ENCODE results near the gene EIF3L. TPM values are rescaled to one million over a fixed set of nuclear protein-coding genes. Genes with fewer than 3 reads are reported as not detected.

The EIF3L gene
- total RNA-seq, 1 donor from 2014 or later: 526 TPM

DNA sequence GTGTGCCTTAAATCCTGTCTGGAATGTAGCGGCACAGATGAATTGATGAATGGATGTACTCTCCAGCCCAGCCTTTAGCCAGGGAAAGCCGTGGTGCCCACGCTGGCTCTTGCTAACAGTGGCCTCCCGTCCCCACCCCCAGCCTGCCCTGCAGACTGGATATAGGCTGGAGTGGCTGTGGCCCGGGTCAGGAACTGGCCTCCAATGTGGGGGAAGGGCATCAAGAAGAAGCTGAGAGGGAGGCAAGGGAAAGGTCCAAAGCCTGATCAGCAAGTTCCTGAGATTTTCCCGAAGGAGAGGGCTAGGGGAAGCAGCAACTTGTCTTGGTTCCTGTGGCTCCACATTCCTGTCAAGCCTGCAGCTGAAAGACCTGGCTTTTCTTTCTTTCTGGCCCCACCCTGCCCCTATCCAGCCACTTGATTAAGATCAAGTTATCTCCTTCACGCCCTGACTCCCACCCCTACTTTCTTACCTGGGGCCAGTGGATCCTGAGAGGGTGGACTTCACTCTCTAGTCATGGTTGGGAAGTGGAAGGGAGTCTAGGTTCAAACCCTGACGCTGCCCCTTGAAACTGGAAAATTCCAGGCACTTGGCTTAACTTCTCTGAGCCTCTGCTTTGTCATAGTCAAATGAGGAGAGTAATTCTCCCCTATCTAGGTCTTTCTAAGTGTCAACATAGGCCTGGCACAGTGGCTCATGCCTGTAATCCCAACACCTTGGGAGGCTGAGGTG lies 45.9 kb downstream of the EIF3L start:
- no peak overlapping the region for H3K4me3 Mint-ChIP-seq (ENCODE audit: unreplicated experiment)
- DNase-seq: no peak
- H3K27me3 Mint-ChIP-seq (ENCODE audit: unreplicated experiment): peaks cover 9% of the 10 kb centered on the region
- no peak overlapping the region for H3K27ac Mint-ChIP-seq (ENCODE audit: unreplicated experiment)
- TF ChIP-seq, protein P1, sequence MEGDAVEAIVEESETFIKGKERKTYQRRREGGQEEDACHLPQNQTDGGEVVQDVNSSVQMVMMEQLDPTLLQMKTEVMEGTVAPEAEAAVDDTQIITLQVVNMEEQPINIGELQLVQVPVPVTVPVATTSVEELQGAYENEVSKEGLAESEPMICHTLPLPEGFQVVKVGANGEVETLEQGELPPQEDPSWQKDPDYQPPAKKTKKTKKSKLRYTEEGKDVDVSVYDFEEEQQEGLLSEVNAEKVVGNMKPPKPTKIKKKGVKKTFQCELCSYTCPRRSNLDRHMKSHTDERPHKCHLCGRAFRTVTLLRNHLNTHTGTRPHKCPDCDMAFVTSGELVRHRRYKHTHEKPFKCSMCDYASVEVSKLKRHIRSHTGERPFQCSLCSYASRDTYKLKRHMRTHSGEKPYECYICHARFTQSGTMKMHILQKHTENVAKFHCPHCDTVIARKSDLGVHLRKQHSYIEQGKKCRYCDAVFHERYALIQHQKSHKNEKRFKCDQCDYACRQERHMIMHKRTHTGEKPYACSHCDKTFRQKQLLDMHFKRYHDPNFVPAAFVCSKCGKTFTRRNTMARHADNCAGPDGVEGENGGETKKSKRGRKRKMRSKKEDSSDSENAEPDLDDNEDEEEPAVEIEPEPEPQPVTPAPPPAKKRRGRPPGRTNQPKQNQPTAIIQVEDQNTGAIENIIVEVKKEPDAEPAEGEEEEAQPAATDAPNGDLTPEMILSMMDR (IDR thresholded peaks at IDR 0.05; ENCODE audit: partially characterized antibody, unreplicated experiment): no peak
- no peaks in the 10 kb centered on the region for H3K9me3 Mint-ChIP-seq (ENCODE audit: unreplicated experiment)
- peaks cover 3% of the 10 kb centered on the region for H3K4me1 Mint-ChIP-seq (ENCODE audit: low read depth, unreplicated experiment)
- no peaks in the 10 kb centered on the region for H3K36me3 Mint-ChIP-seq (ENCODE audit: unreplicated experiment)

DNA sequence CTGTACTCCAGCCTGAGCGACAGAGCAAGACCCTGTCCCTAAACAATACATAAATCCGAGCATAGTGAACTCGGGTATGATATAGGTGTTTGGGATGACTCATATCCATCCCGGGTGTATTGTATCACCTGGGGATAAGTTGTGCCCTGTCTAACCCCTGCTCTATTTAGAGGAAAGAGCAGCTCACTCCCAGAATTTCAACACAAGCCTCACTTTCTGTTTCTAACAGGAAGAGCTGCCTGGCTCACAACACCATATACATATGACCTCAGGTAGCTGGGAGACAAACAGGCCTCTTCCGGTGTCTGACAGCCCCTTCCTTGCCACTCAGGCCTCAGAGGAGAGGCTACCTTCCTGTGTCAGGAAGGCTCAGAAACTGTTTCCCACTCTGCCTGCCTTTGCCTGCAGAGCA lies 47.0 kb downstream of the EIF3L start:
- TF ChIP-seq, protein P1 (IDR thresholded peaks at IDR 0.05; ENCODE audit: partially characterized antibody, unreplicated experiment): no peak
- DNase-seq: no peak

DNA sequence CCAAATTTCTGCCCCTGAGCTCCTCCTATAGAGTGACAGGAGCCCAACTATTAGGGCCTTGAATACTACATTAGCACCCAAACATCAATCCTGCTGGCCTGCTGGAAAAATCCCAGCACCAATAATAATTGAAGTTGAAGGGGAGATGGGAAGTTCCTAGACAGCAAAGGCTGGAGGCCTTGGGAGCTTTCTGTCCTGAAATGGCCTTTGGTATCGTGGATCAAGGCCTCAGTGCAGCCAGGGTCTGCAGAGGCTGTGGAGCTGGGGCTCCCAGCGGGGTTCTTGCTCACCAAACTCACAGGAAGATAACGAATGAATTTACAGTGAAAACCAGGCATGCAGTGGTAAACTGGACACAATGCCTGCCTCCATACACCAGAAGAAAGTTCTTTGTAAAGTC lies 47.7 kb downstream of the EIF3L start:
- Mint-ChIP-seq H3K4me3 (ENCODE audit: unreplicated experiment) (no peak overlapping the region), H3K27ac (ENCODE audit: unreplicated experiment) (no peak overlapping the region), H3K9me3 (ENCODE audit: unreplicated experiment) (no peaks in the 10 kb centered on the region), H3K4me1 (ENCODE audit: low read depth, unreplicated experiment) (peaks cover 3% of the 10 kb centered on the region), H3K36me3 (ENCODE audit: unreplicated experiment) (no peaks in the 10 kb centered on the region), H3K27me3 (ENCODE audit: unreplicated experiment) (peaks cover 7% of the 10 kb centered on the region)
- no peak for DNase-seq
- TF ChIP-seq, protein P1 (IDR thresholded peaks at IDR 0.05; ENCODE audit: partially characterized antibody, unreplicated experiment): no peak

More for the DNA sequence above, 47.0 kb downstream of the EIF3L start:
- H3K9me3 Mint-ChIP-seq (ENCODE audit: unreplicated experiment): no peaks in the 10 kb centered on the region
- H3K27ac Mint-ChIP-seq (ENCODE audit: unreplicated experiment): no peak overlapping the region
- H3K36me3 Mint-ChIP-seq (ENCODE audit: unreplicated experiment): no peaks in the 10 kb centered on the region
- H3K27me3 Mint-ChIP-seq (ENCODE audit: unreplicated experiment): peaks cover 9% of the 10 kb centered on the region
- peaks cover 3% of the 10 kb centered on the region for H3K4me1 Mint-ChIP-seq (ENCODE audit: low read depth, unreplicated experiment)
- H3K4me3 Mint-ChIP-seq (ENCODE audit: unreplicated experiment): no peak overlapping the region

DNA sequence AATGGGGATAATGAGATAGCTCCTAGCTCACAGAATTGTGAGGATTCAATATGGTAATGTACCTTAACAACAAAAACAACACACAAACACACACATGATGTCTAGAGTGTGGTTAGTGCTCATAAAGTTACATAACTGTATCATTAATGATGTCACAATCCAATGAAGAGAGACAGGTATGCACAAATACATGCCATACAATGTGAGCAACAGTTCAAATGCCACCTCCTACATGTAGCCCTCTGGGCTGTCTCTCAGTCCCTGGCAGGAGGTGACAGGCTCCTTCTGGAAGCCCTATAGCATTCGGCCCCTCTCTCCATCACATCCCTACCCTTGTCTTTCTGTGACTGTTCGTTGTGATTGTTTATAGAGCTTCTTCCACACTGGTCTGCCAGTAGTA lies 48.6 kb downstream of the EIF3L start:
- peaks cover 3% of the 10 kb centered on the region for H3K4me1 Mint-ChIP-seq (ENCODE audit: low read depth, unreplicated experiment)
- TF ChIP-seq, protein P1 (IDR thresholded peaks at IDR 0.05; ENCODE audit: partially characterized antibody, unreplicated experiment): no peak
- H3K36me3 Mint-ChIP-seq (ENCODE audit: unreplicated experiment): no peaks in the 10 kb centered on the region
- no peaks in the 10 kb centered on the region for H3K9me3 Mint-ChIP-seq (ENCODE audit: unreplicated experiment)
- peaks cover 6% of the 10 kb centered on the region for H3K27me3 Mint-ChIP-seq (ENCODE audit: unreplicated experiment)
- no peak overlapping the region for H3K4me3 Mint-ChIP-seq (ENCODE audit: unreplicated experiment)
- no peak overlapping the region for H3K27ac Mint-ChIP-seq (ENCODE audit: unreplicated experiment)
- no peak for DNase-seq

DNA sequence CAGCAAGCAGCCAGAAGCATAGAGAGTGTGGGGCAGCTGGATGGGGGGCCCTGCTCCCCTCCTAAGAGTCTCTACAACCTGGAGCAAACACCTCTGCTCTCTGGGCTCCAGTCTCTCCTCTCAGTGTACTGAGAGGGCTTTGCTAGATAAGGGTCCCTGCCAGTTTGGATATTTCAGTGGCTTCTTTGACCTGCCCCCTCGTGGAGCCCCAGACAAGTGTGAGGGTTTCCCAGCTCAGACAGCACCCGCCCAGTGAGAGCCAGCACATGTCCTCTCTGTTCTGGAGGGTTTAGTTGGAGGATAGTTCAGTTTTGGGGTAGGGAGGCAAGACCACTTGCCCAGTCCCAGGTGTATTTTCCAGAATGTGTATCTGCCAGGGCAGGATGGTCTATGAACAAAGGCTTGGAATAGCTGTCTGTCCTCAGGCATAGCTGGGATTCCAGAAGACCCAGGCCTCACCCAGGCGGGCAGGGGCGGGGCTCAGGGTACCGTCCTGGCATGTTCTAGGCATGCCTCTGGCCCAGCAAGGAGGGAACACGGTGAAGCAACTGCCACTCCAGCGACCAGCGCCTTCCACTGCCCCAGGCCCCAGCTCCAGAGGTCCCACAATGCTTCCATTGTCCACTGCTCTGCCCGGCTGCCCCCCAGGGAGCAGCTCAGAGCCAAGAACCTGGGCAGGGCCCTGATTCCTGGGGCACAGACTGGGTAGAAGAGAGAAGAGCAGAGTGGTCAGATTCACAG lies 49.4 kb downstream of the EIF3L start:
- H3K36me3 Mint-ChIP-seq (ENCODE audit: unreplicated experiment): no peaks in the 10 kb centered on the region
- no peak overlapping the region for H3K27ac Mint-ChIP-seq (ENCODE audit: unreplicated experiment)
- no peaks in the 10 kb centered on the region for H3K9me3 Mint-ChIP-seq (ENCODE audit: unreplicated experiment)
- TF ChIP-seq, protein P1 (IDR thresholded peaks at IDR 0.05; ENCODE audit: partially characterized antibody, unreplicated experiment): no peak
- H3K27me3 Mint-ChIP-seq (ENCODE audit: unreplicated experiment): peaks cover 6% of the 10 kb centered on the region
- no peak for DNase-seq
- H3K4me1 Mint-ChIP-seq (ENCODE audit: low read depth, unreplicated experiment): peaks cover 3% of the 10 kb centered on the region
- no peak overlapping the region for H3K4me3 Mint-ChIP-seq (ENCODE audit: unreplicated experiment)

Data from glutamatergic neuron (in vitro differentiated cells).